ENCODE data around the gene CTNNBL1.

- no peak for TF ChIP-seq CTCF (IDR thresholded peaks at IDR 0.05; ENCODE audit: poor library complexity)
- no peak for TF ChIP-seq EZH2 (IDR thresholded peaks at IDR 0.05; ENCODE audit: borderline replicate concordance)
Observed at GRCh38 chr20:37670351-37670791, 23.5 kb upstream of the CTNNBL1 start.

Measured in hepatocyte (in vitro differentiated cells).